H1 (cell line): Measurements from ENCODE around the gene ABCC9. TPM values are rescaled to one million over a fixed set of nuclear protein-coding genes. Genes with fewer than 3 reads are reported as not detected.

Experiments
- CTCF ChIA-PET: fragments of 300-600 bp; sonication (Branson Sonifier 250); formaldehyde crosslinking; loops from one replicate; lab custom pipeline; 2021; ENCODE audit not compliant: partially characterized antibody; lab: Charles Lee
- POLR2A ChIA-PET: fragments of 300-600 bp; sonication (Branson Sonifier 250); formaldehyde crosslinking; loops from one replicate; lab custom pipeline; 2021; ENCODE audit warnings: inconsistent platforms; ENCODE audit not compliant: partially characterized antibody; lab: Charles Lee
- DNase-seq, 2 experiments: peaks; one replicate each; pipeline versions ENCODE4 v3.0.0 to v3.0.0-alpha.2; 2010 to 2022; ENCODE audit warnings: low spot score in 2 of 2, low read depth in 1 of 2, mixed read lengths in 1 of 2
- FAIRE-seq: peaks from 2 replicates; lab custom pipeline; 2011; peaks lifted over from hg19 to GRCh38; lab: Jason Lieb, UNC
- H2AFZ ChIP-seq: 2 replicates; pipeline ENCODE4 v1.8.1; 2012; ENCODE audit warnings: low read length, inconsistent platforms
- H2AK5ac ChIP-seq: 2 replicates; pipeline ENCODE4 v1.6.1; 2013; ENCODE audit warnings: low read depth, low read length
- H2BK120ac ChIP-seq: replicated peaks from 2 replicates; pipeline ENCODE3; 2013; ENCODE audit warnings: low read depth, low read length, inconsistent platforms
- H2BK12ac ChIP-seq: 2 replicates; pipeline ENCODE4 v1.6.1; 2013; ENCODE audit warnings: low read depth, low read length
- H2BK15ac ChIP-seq: 2 replicates; pipeline ENCODE4 v1.6.1; 2013; ENCODE audit warnings: low read length
- H2BK20ac ChIP-seq: 2 replicates; pipeline ENCODE4 v1.6.1; 2013; ENCODE audit warnings: low read length
- H2BK5ac ChIP-seq: 2 replicates; pipeline ENCODE4 v1.6.1; 2013; ENCODE audit warnings: low read depth, low read length
- H3K14ac ChIP-seq: 2 replicates; pipeline ENCODE4 v1.6.1; 2013; ENCODE audit warnings: inconsistent platforms; ENCODE audit not compliant: insufficient read length
- H3K18ac ChIP-seq: 2 replicates; pipeline ENCODE4 v1.6.1; 2013; ENCODE audit warnings: low read length; ENCODE audit errors: extremely low read depth
- H3K23ac ChIP-seq: 2 replicates; pipeline ENCODE4 v1.6.1; 2013; ENCODE audit warnings: inconsistent platforms; ENCODE audit not compliant: insufficient read length
- H3K23me2 ChIP-seq: 2 replicates; pipeline ENCODE4 v1.6.1; 2013; ENCODE audit warnings: low read depth, low read length
- H3K27ac ChIP-seq: 2 replicates; pipeline ENCODE4 v1.6.1; 2011; ENCODE audit warnings: low read depth, low read length, inconsistent platforms
- H3K27me3 ChIP-seq, 4 experiments: replicated peaks in 1 of 4; 1 replicate in 1 of 4; 2 replicates in 3 of 4; pipeline versions ENCODE4 v1.6.1 to v1.8.1; 2011 to 2013; ENCODE audit warnings: low read length in 3 of 4, mild to moderate bottlenecking in 3 of 4, inconsistent platforms in 2 of 4, mixed read lengths in 2 of 4, moderate library complexity in 1 of 4; ENCODE audit not compliant: control insufficient read depth in 3 of 4, insufficient read depth in 3 of 4; ENCODE audit errors: extremely low read depth in 1 of 4
- H3K36me3 ChIP-seq, 4 experiments: 2 replicates each; pipeline versions ENCODE4 v1.6.1 to v1.8.1; 2011 to 2013; ENCODE audit warnings: mild to moderate bottlenecking in 4 of 4, low read length in 3 of 4, moderate library complexity in 2 of 4, control low read depth in 1 of 4, inconsistent platforms in 1 of 4; ENCODE audit not compliant: insufficient read depth in 4 of 4, control insufficient read depth in 2 of 4
- H3K4ac ChIP-seq: replicated peaks from 2 replicates; pipeline ENCODE3; 2013; ENCODE audit warnings: low read length, low read depth, mixed read lengths, inconsistent platforms; ENCODE audit not compliant: insufficient read length
- H3K4me1 ChIP-seq, 4 experiments: replicated peaks in 1 of 4; 1 replicate in 1 of 4; 2 replicates in 3 of 4; pipeline versions ENCODE4 v1.6.1 to v1.8.1; 2011 to 2013; ENCODE audit warnings: low read length in 3 of 4, inconsistent platforms in 2 of 4, mixed read lengths in 1 of 4; ENCODE audit not compliant: insufficient read depth in 4 of 4, control insufficient read depth in 3 of 4
- H3K4me2 ChIP-seq, 2 experiments: 2 replicates each; pipeline versions ENCODE4 v1.6.1 to v1.8.1; 2011 to 2013; ENCODE audit warnings: low read depth in 2 of 2, low read length in 2 of 2, control low read depth in 1 of 2, inconsistent platforms in 1 of 2, mild to moderate bottlenecking in 1 of 2; ENCODE audit not compliant: insufficient read depth in 1 of 2
- H3K4me3 ChIP-seq, 4 experiments: fragments of 200-600, 300-600 bp in 1 of 4; sonication (generic), shearing (Covaris generic), sonication (Bioruptor Twin) in 1 of 4; 2 replicates each; pipeline versions ENCODE4 v1.5.1 to v1.8.1; 2011 to 2016; ENCODE audit warnings: low read length in 4 of 4, low read depth in 3 of 4, control low read depth in 2 of 4, inconsistent platforms in 2 of 4, mild to moderate bottlenecking in 2 of 4, mixed read lengths in 1 of 4, moderate library complexity in 1 of 4; ENCODE audit not compliant: insufficient read depth in 2 of 4; ENCODE audit errors: extremely low read depth in 1 of 4
- H3K56ac ChIP-seq: replicated peaks from 2 replicates; pipeline ENCODE3; 2013; ENCODE audit warnings: low read depth, mild to moderate bottlenecking, mixed read lengths, low read length, inconsistent platforms; ENCODE audit not compliant: insufficient read length
- H3K79me1 ChIP-seq: 2 replicates; pipeline ENCODE4 v1.6.1; 2013; ENCODE audit warnings: low read depth, low read length, control low read depth
- H3K79me2 ChIP-seq, 2 experiments: 2 replicates each; pipeline versions ENCODE4 v1.6.1 to v1.8.1; 2012 to 2013; ENCODE audit warnings: low read length in 2 of 2, mild to moderate bottlenecking in 2 of 2, inconsistent platforms in 1 of 2; ENCODE audit not compliant: insufficient read depth in 2 of 2, control insufficient read depth in 1 of 2
- H3K9ac ChIP-seq, 4 experiments: replicated peaks in 1 of 4; 1 replicate in 1 of 4; 2 replicates in 3 of 4; pipeline versions ENCODE4 v1.6.1 to v1.8.1; 2011 to 2013; ENCODE audit warnings: low read depth in 3 of 4, low read length in 3 of 4, control low read depth in 2 of 4, mild to moderate bottlenecking in 2 of 4, moderate library complexity in 2 of 4, inconsistent platforms in 1 of 4; ENCODE audit errors: extremely low read depth in 1 of 4
- H3K9me3 ChIP-seq, 2 experiments: 2 replicates each; pipeline versions ENCODE4 v1.6.1 to v1.8.1; 2012 to 2013; ENCODE audit warnings: mild to moderate bottlenecking in 2 of 2, moderate library complexity in 2 of 2, control low read depth in 1 of 2, inconsistent platforms in 1 of 2, low read depth in 1 of 2, low read length in 1 of 2, mixed read lengths in 1 of 2; ENCODE audit not compliant: insufficient read depth in 2 of 2
- H4K20me1 ChIP-seq, 2 experiments: replicated peaks in 1 of 2; 2 replicates each; pipeline versions ENCODE3 to v1.8.1; 2011 to 2013; ENCODE audit warnings: inconsistent platforms in 2 of 2, low read length in 2 of 2, mild to moderate bottlenecking in 1 of 2; ENCODE audit not compliant: insufficient read depth in 2 of 2, control insufficient read depth in 1 of 2
- H4K5ac ChIP-seq: 2 replicates; pipeline ENCODE4 v1.6.1; 2013; ENCODE audit warnings: low read length, low read depth, mixed read lengths, inconsistent platforms; ENCODE audit not compliant: insufficient read length
- H4K8ac ChIP-seq: 2 replicates; pipeline ENCODE4 v1.8.0; 2013; ENCODE audit warnings: mild to moderate bottlenecking, moderate library complexity, low read length, inconsistent platforms; ENCODE audit not compliant: insufficient read depth; ENCODE audit errors: extremely low read depth
- H4K91ac ChIP-seq: replicated peaks from 2 replicates; pipeline ENCODE3; 2013; ENCODE audit warnings: low read length, mixed read lengths, inconsistent platforms; ENCODE audit not compliant: insufficient read length
- EGR1 ChIP-seq: IDR thresholded peaks from 2 replicates; pipeline ENCODE4 v1.6.1; 2011; ENCODE audit warnings: low read depth, low read length, borderline replicate concordance
- KDM5A ChIP-seq: fragments of 200-600 bp; IDR thresholded peaks from 2 replicates; pipeline ENCODE4 v1.7.1; 2012; ENCODE audit warnings: mild to moderate bottlenecking, low read length, inconsistent platforms, mixed read lengths
- RFX5 ChIP-seq: IDR thresholded peaks from 2 replicates; pipeline ENCODE4 v1.6.1; 2011; ENCODE audit warnings: low read depth, low read length, improper control_type of control experiment, borderline replicate concordance
- SP1 ChIP-seq: IDR thresholded peaks from 2 replicates; pipeline ENCODE4 v1.6.1; 2011; ENCODE audit warnings: low read depth, low read length
- TBP ChIP-seq: IDR thresholded peaks from 2 replicates; pipeline ENCODE4 v1.6.1; 2011; ENCODE audit warnings: low read depth, low read length, improper control_type of control experiment
- TEAD4 ChIP-seq: IDR thresholded peaks from 2 replicates; pipeline ENCODE4 v1.6.1; 2012; ENCODE audit warnings: low read depth, low read length, inconsistent platforms, mixed read lengths
- polyA plus RNA-seq, 7 experiments: library from polyadenylated mRNA; depleted of rRNA in 3 of 7; stranded (reverse) in 5 of 7; unstranded in 2 of 7; fragments of >200 nt in 5 of 7; fragments of 200-250 nt in 2 of 7; gene quantifications; 1 replicate in 5 of 7; 2 replicates in 1 of 7; 4 replicates in 1 of 7; pipeline versions ENCODE4 v1.2.1 to v1.2.3, GENCODE V29; 2011 to 2013; ENCODE audit warnings: missing spikeins in 2 of 7, mixed read lengths in 2 of 7
- total RNA-seq: library from RNA; stranded (reverse); fragmentation: NEBNext Ultra II Directional; extraction: Animal tissue kit (Norgen Biotek cat#: 25700); gene quantifications from 2 replicates; pipeline ENCODE4 v1.2.1, GENCODE V29; 2021

Gene ABCC9
- total and polyA plus RNA-seq, 2 of the 8 experiments (the other 6 are each of a cell fraction or from before 2014, with no cell fraction given), result under 0.01 TPM; not detected in 1

GRCh38 chr12:21946983-21947382, 5.8 kb upstream of the ABCC9 start:
- peaks cover 0 to 8% (median 5%) of the 10 kb centered on the region in 4 experiments; a peak in 6 of 7 replicates for H3K27me3 ChIP-seq
- H4K8ac ChIP-seq, result no peak overlapping the region
- no peak overlapping the region for H2BK12ac ChIP-seq
- no peak overlapping the region for H2BK15ac ChIP-seq
- H3K4me2 ChIP-seq, result no peak overlapping the region
- H3K9me3 ChIP-seq, result peaks cover 0 to 12% of the 10 kb centered on the region in 2 experiments; a peak in 2 of 4 replicates
- no peak overlapping the region for H2BK5ac ChIP-seq
- H3K23me2 ChIP-seq, result no peaks in the 10 kb centered on the region; the same call in 1 of the 2 replicates
- H4K5ac ChIP-seq, result no peak overlapping the region
- no peaks in the 10 kb centered on the region for H3K4me1 ChIP-seq
- H3K79me1 ChIP-seq, result no peaks in the 10 kb centered on the region
- H3K9ac ChIP-seq, result no peak overlapping the region
- H4K20me1 ChIP-seq, result no peaks in the 10 kb centered on the region
- H3K14ac ChIP-seq, result no peak overlapping the region
- H3K79me2 ChIP-seq, result no peaks in the 10 kb centered on the region
- no peak overlapping the region for H2AFZ ChIP-seq
- no peak for DNase-seq
- no peaks in the 10 kb centered on the region for H3K36me3 ChIP-seq
- no peak overlapping the region for H2BK120ac ChIP-seq
- no peak for FAIRE-seq
- no peak overlapping the region for H3K27ac ChIP-seq
- no peak overlapping the region for H3K18ac ChIP-seq
- no peak overlapping the region for H3K56ac ChIP-seq
- H3K23ac ChIP-seq, result no peak overlapping the region
- no peak overlapping the region for H2BK20ac ChIP-seq
- ChIA-PET CTCF (interaction anchor here (0.8 to 1.3 kb wide), 4 partner anchors 10 to 249 kb away, joined by 3 to 6 read pairs (median 4); no protein-coding TSS in a partner anchor), POLR2A (no interaction called here)
- H3K4ac ChIP-seq, result no peak overlapping the region
- H3K4me3 ChIP-seq, result no peak overlapping the region
- no peak overlapping the region for H2AK5ac ChIP-seq
- H4K91ac ChIP-seq, result no peak overlapping the region
- TF ChIP-seq TEAD4, result no peak
- TF ChIP-seq RFX5, result no peak
- TF ChIP-seq TBP, result no peak
- TF ChIP-seq SP1, result no peak
- no peak for TF ChIP-seq KDM5A
- TF ChIP-seq EGR1, result no peak
